HCT116 (cell line): ENCODE data around the gene ATP2A3.

Experiments used
- EZH2 ChIP-seq: fragments of 200-600 bp; sonication (generic); IDR thresholded peaks from 2 replicates; pipeline ENCODE4 v1.6.1; 2017; ENCODE audit warnings: antibody characterized with exemption, mixed run types
- POLR2AphosphoS5 ChIP-seq: IDR thresholded peaks from 2 replicates; pipeline ENCODE4 v1.6.1; 2011; ENCODE audit warnings: mild to moderate bottlenecking, low read depth, low read length, moderate library complexity
- TF ChIP-seq, protein P1 (sequence below), 3 experiments: fragments of 200-600 bp in 1 of 3; sonication (generic) in 1 of 3; IDR thresholded peaks in 2 of 3; conservative IDR thresholded peaks in 1 of 3; 2 replicates each; pipeline ENCODE4 v1.5.1; 2012 to 2017; ENCODE audit warnings: low read depth in 2 of 3, low read length in 2 of 3, antibody characterized with exemption in 1 of 3, borderline replicate concordance in 1 of 3, control low read depth in 1 of 3, mild to moderate bottlenecking in 1 of 3, mixed read lengths in 1 of 3, mixed run types in 1 of 3, moderate library complexity in 1 of 3; ENCODE audit not compliant: insufficient read depth in 1 of 3

DNA sequence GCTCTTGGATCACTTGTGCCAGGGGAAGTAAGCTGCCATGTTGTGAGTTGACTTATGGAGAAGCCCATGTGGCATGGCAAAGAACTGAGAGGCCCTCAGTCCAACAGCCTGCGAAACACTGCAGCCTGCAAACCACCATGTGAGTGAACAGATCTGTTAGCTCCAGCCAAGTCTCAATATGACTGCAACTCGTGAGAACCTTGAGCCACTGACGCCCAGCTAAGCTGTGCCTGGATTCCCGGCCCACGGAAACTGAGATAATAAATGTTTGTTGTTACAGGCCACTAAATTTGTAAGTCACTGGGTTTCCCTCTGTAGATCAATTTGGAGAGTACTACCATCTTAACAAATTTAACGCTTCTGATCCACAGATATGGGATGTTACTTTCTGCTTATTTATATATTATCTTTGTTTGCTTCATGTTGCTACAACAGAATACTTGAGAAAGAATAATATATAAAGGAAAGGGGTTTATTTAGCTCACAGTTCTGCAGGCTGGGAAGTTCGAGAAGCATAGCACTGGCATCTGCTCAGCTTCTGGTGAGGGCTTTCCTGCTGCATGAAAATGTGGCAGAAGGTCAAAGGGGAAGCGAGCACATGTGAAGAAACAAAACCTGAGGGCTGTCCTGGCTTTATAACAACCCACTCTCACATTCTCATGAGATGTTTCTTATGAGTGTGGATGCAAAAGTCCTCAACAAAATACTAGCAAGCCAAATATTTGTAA is 29.4 kb upstream of the ATP2A3 start:
- TF ChIP-seq POLR2AphosphoS5 (no peak), EZH2 (no peak)
- TF ChIP-seq, protein P1, sequence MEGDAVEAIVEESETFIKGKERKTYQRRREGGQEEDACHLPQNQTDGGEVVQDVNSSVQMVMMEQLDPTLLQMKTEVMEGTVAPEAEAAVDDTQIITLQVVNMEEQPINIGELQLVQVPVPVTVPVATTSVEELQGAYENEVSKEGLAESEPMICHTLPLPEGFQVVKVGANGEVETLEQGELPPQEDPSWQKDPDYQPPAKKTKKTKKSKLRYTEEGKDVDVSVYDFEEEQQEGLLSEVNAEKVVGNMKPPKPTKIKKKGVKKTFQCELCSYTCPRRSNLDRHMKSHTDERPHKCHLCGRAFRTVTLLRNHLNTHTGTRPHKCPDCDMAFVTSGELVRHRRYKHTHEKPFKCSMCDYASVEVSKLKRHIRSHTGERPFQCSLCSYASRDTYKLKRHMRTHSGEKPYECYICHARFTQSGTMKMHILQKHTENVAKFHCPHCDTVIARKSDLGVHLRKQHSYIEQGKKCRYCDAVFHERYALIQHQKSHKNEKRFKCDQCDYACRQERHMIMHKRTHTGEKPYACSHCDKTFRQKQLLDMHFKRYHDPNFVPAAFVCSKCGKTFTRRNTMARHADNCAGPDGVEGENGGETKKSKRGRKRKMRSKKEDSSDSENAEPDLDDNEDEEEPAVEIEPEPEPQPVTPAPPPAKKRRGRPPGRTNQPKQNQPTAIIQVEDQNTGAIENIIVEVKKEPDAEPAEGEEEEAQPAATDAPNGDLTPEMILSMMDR (IDR thresholded peaks at IDR 0.05 in 2 of 3, conservative IDR thresholded peaks at IDR 0.05 in 1 of 3; ENCODE audit: borderline replicate concordance in 1 of 3, insufficient read depth in 1 of 3, low read depth in 2 of 3, low read length in 2 of 3), result no peak
